ENCODE results near the gene KPNB1. TPM values are rescaled to one million over a fixed set of nuclear protein-coding genes. Genes with fewer than 3 reads are reported as not detected.

KPNB1 gene
- total and polyA plus RNA-seq, 4 donors = 40.1 to 258 (median 158) TPM

GRCh38 chr17:47708312-47708863 lies 58.7 kb downstream of the KPNB1 start:
- H3K9ac ChIP-seq (ENCODE audit: insufficient read depth in 1 of 2, low read length in 2 of 2) = no peak overlapping the region
- 82 to 89% methylated on average over 22 to 31 of the region's 31 CpGs for WGBS, 2 donors
- H3K4me1 ChIP-seq (ENCODE audit: control insufficient read depth in 5 of 5, insufficient read depth in 5 of 5, low read length in 5 of 5) = peaks cover 0 to 10% (median 5%) of the 10 kb centered on the region in 5 donors
- H3K27me3 ChIP-seq (ENCODE audit: control insufficient read depth in 3 of 3, insufficient read depth in 3 of 3, low read length in 2 of 3) = no peaks in the 10 kb centered on the region
- H3K36me3 ChIP-seq (ENCODE audit: control insufficient read depth in 4 of 4, insufficient read depth in 4 of 4, low read length in 4 of 4) = peaks cover 0 to 21% (median 13%) of the 10 kb centered on the region in 4 donors
- no peaks in the 10 kb centered on the region for H3K9me3 ChIP-seq (ENCODE audit: control insufficient read depth in 4 of 4, insufficient read depth in 3 of 4, low read length in 3 of 4)
- no peak for DNase-seq
- ATAC-seq (ENCODE audit: insufficient read depth, low FRiP score) = no peak
- H3K4me3 ChIP-seq = no peak overlapping the region
- TF ChIP-seq, protein P1, sequence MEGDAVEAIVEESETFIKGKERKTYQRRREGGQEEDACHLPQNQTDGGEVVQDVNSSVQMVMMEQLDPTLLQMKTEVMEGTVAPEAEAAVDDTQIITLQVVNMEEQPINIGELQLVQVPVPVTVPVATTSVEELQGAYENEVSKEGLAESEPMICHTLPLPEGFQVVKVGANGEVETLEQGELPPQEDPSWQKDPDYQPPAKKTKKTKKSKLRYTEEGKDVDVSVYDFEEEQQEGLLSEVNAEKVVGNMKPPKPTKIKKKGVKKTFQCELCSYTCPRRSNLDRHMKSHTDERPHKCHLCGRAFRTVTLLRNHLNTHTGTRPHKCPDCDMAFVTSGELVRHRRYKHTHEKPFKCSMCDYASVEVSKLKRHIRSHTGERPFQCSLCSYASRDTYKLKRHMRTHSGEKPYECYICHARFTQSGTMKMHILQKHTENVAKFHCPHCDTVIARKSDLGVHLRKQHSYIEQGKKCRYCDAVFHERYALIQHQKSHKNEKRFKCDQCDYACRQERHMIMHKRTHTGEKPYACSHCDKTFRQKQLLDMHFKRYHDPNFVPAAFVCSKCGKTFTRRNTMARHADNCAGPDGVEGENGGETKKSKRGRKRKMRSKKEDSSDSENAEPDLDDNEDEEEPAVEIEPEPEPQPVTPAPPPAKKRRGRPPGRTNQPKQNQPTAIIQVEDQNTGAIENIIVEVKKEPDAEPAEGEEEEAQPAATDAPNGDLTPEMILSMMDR (IDR thresholded peaks at IDR 0.05; ENCODE audit: control extremely low read depth, extremely low read depth) = no peak
- no peak overlapping the region for H3K27ac ChIP-seq (ENCODE audit: low read depth in 1 of 2, low read length in 1 of 2)

GRCh38 chr17:47708864-47709541 lies 59.3 kb downstream of the KPNB1 start:
- TF ChIP-seq, protein P1 (IDR thresholded peaks at IDR 0.05; ENCODE audit: control extremely low read depth, extremely low read depth) = no peak
- H3K27me3 ChIP-seq (ENCODE audit: control insufficient read depth in 3 of 3, insufficient read depth in 3 of 3, low read length in 2 of 3) = peaks cover 0 to 4% (median 0%) of the 10 kb centered on the region in 3 donors
- peaks cover 0 to 10% (median 5%) of the 10 kb centered on the region in 5 donors for H3K4me1 ChIP-seq (ENCODE audit: control insufficient read depth in 5 of 5, insufficient read depth in 5 of 5, low read length in 5 of 5)
- no peak overlapping the region for H3K27ac ChIP-seq (ENCODE audit: low read depth in 1 of 2, low read length in 1 of 2)
- 73 to 89% methylated on average over 74 to 89 of the region's 89 CpGs for WGBS, 2 donors
- DNase-seq (peak; percentile 48 to 76 (median 62)), ATAC-seq (ENCODE audit: insufficient read depth, low FRiP score) (no peak)
- H3K36me3 ChIP-seq (ENCODE audit: control insufficient read depth in 4 of 4, insufficient read depth in 4 of 4, low read length in 4 of 4) = peaks cover 0 to 21% (median 12%) of the 10 kb centered on the region in 4 donors
- no peaks in the 10 kb centered on the region for H3K9me3 ChIP-seq (ENCODE audit: control insufficient read depth in 4 of 4, insufficient read depth in 3 of 4, low read length in 3 of 4)
- no peak overlapping the region for H3K9ac ChIP-seq (ENCODE audit: insufficient read depth in 1 of 2, low read length in 2 of 2)
- H3K4me3 ChIP-seq = no peak overlapping the region

DNA sequence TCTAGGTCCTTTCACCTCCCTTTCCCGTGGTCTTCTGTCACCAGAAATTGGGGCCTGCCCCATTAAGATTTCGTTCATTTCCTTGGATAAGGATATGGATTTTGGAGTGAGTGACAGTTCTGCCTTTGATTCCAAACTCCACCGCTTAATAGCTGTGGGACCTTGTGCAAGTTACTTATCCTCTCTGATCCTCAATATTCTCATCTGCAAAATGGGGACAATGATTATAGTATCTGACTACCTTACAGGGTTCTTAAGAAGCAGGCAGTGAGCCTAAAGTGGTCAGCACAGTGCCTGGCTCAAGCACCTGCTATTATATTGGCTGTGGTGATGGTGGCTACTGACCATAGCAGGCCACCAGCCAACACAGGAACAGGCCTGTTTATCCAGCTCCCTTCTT lies 59.9 kb downstream of the KPNB1 start:
- peaks cover 0 to 21% (median 12%) of the 10 kb centered on the region in 4 donors for H3K36me3 ChIP-seq (ENCODE audit: control insufficient read depth in 4 of 4, insufficient read depth in 4 of 4, low read length in 4 of 4)
- H3K9ac ChIP-seq (ENCODE audit: insufficient read depth in 1 of 2, low read length in 2 of 2) = no peak overlapping the region
- TF ChIP-seq, protein P1 (IDR thresholded peaks at IDR 0.05; ENCODE audit: control extremely low read depth, extremely low read depth) = no peak
- peaks cover 0 to 4% (median 0%) of the 10 kb centered on the region in 3 donors for H3K27me3 ChIP-seq (ENCODE audit: control insufficient read depth in 3 of 3, insufficient read depth in 3 of 3, low read length in 2 of 3)
- H3K4me3 ChIP-seq = no peak overlapping the region
- H3K4me1 ChIP-seq (ENCODE audit: control insufficient read depth in 5 of 5, insufficient read depth in 5 of 5, low read length in 5 of 5) = peaks cover 0 to 10% (median 5%) of the 10 kb centered on the region in 5 donors
- no peak overlapping the region for H3K27ac ChIP-seq (ENCODE audit: low read depth in 1 of 2, low read length in 1 of 2)
- 93 to 97% methylated on average over 3 of the region's 3 CpGs for WGBS, 2 donors
- H3K9me3 ChIP-seq (ENCODE audit: control insufficient read depth in 4 of 4, insufficient read depth in 3 of 4, low read length in 3 of 4) = no peaks in the 10 kb centered on the region
- DNase-seq = no peak
- no peak for ATAC-seq (ENCODE audit: insufficient read depth, low FRiP score)

Data from lung (tissue), 12 donors.